Astrocyte (in vitro differentiated cells and primary cell): Measurements from ENCODE around the gene SHTN1. TPM values are rescaled to one million over a fixed set of nuclear protein-coding genes. Genes with fewer than 3 reads are reported as not detected.

Experiments used
- DNase-seq: peaks from one replicate; pipeline ENCODE4 v3.0.0-alpha.2; 2010; ENCODE audit warnings: low read depth
- FAIRE-seq: peaks from 2 replicates; lab custom pipeline; 2011; peaks lifted over from hg19 to GRCh38; lab: Jason Lieb, UNC
- H2AFZ ChIP-seq: 2 replicates; pipeline ENCODE4 v1.6.0; 2012; ENCODE audit warnings: low read depth, low read length, inconsistent platforms
- H3K27ac ChIP-seq: 2 replicates; pipeline ENCODE4 v1.5.1; 2011; ENCODE audit warnings: low read depth, low read length, inconsistent platforms
- H3K27me3 ChIP-seq: 2 replicates; pipeline ENCODE4 v1.6.0; 2011; ENCODE audit warnings: low read length, inconsistent platforms; ENCODE audit not compliant: insufficient read depth
- H3K36me3 ChIP-seq: 2 replicates; pipeline ENCODE4 v1.5.1; 2011; ENCODE audit warnings: low read length, inconsistent platforms; ENCODE audit not compliant: insufficient read depth
- H3K4me1 ChIP-seq: 2 replicates; pipeline ENCODE4 v1.5.1; 2011; ENCODE audit warnings: low read length, inconsistent platforms; ENCODE audit not compliant: insufficient read depth
- H3K4me2 ChIP-seq: 2 replicates; pipeline ENCODE4 v1.6.0; 2012; ENCODE audit warnings: low read length, inconsistent platforms
- H3K4me3 ChIP-seq: 2 replicates; pipeline ENCODE4 v1.5.1; 2011; ENCODE audit warnings: low read depth, mild to moderate bottlenecking, low read length, inconsistent platforms; ENCODE audit not compliant: insufficient read depth
- H3K79me2 ChIP-seq: 2 replicates; pipeline ENCODE4 v1.6.0; 2012; ENCODE audit warnings: mild to moderate bottlenecking, low read length, inconsistent platforms; ENCODE audit not compliant: insufficient read depth
- H3K9ac ChIP-seq: 2 replicates; pipeline ENCODE4 v1.6.0; 2012; ENCODE audit warnings: mild to moderate bottlenecking, low read length, inconsistent platforms
- H3K9me3 ChIP-seq: 2 replicates; pipeline ENCODE4 v1.5.1; 2012; ENCODE audit warnings: low read depth, mild to moderate bottlenecking, low read length, inconsistent platforms; ENCODE audit not compliant: insufficient read depth
- H4K20me1 ChIP-seq: 2 replicates; pipeline ENCODE4 v1.6.0; 2012; ENCODE audit warnings: low read length, inconsistent platforms; ENCODE audit not compliant: insufficient read depth
- H3K27ac Mint-ChIP-seq: one replicate; pipeline ENCODE4 v1.8.0; 2021; ENCODE audit warnings: mild to moderate bottlenecking, mixed read lengths; ENCODE audit not compliant: unreplicated experiment
- H3K27me3 Mint-ChIP-seq: one replicate; pipeline ENCODE4 v1.8.0; 2021; ENCODE audit warnings: low read depth, mixed read lengths; ENCODE audit not compliant: unreplicated experiment
- H3K36me3 Mint-ChIP-seq: one replicate; pipeline ENCODE4 v1.8.0; 2021; ENCODE audit warnings: low read depth, mixed read lengths; ENCODE audit not compliant: unreplicated experiment
- H3K4me1 Mint-ChIP-seq: one replicate; pipeline ENCODE4 v1.8.0; 2021; ENCODE audit warnings: low read depth, mixed read lengths; ENCODE audit not compliant: unreplicated experiment
- H3K4me3 Mint-ChIP-seq: one replicate; pipeline ENCODE4 v1.8.0; 2021; ENCODE audit warnings: mild to moderate bottlenecking, moderate library complexity, mixed read lengths; ENCODE audit not compliant: unreplicated experiment
- H3K9me3 Mint-ChIP-seq: one replicate; pipeline ENCODE4 v1.8.0; 2021; ENCODE audit warnings: mild to moderate bottlenecking, mixed read lengths; ENCODE audit not compliant: unreplicated experiment
- CTCF ChIP-seq: IDR thresholded peaks from 2 replicates; pipeline ENCODE4 v1.5.1; 2011; ENCODE audit warnings: low read depth, mild to moderate bottlenecking, inconsistent platforms, low read length, moderate library complexity; ENCODE audit not compliant: insufficient read depth
- EZH2 ChIP-seq: IDR thresholded peaks from 2 replicates; pipeline ENCODE4 v1.6.1; 2012; ENCODE audit warnings: mild to moderate bottlenecking, low read length, inconsistent platforms; ENCODE audit not compliant: insufficient read depth
- total RNA-seq: library from RNA; stranded (reverse); gene quantifications from 2 replicates; pipeline ENCODE4 v1.2.1, GENCODE V29; 2021

The SHTN1 gene
- total RNA-seq, 1 donor from 2014 or later: 32.7 TPM

- H3K9ac ChIP-seq: no peak overlapping the region
- H3K9me3 ChIP-seq: no peaks in the 10 kb centered on the region
- H3K4me1 Mint-ChIP-seq: peaks cover 5% of the 10 kb centered on the region
- H3K27me3 Mint-ChIP-seq: peaks cover 10% of the 10 kb centered on the region
- no peak overlapping the region for H3K4me3 ChIP-seq
- no peaks in the 10 kb centered on the region for H3K4me1 ChIP-seq
- peaks cover 4% of the 10 kb centered on the region for H3K36me3 Mint-ChIP-seq
- TF ChIP-seq CTCF (no peak), EZH2 (no peak)
- H2AFZ ChIP-seq: no peak overlapping the region
- peaks cover 8% of the 10 kb centered on the region for H3K27me3 ChIP-seq
- no peaks in the 10 kb centered on the region for H3K79me2 ChIP-seq
- H4K20me1 ChIP-seq: no peaks in the 10 kb centered on the region
- no peak overlapping the region for H3K4me3 Mint-ChIP-seq
- no peaks in the 10 kb centered on the region for H3K9me3 Mint-ChIP-seq
- H3K36me3 ChIP-seq: no peaks in the 10 kb centered on the region
- no peak overlapping the region for H3K27ac Mint-ChIP-seq
- no peak overlapping the region for H3K27ac ChIP-seq
- FAIRE-seq: no peak
- DNase-seq: no peak
- no peak overlapping the region for H3K4me2 ChIP-seq
These were observed 168.0 kb downstream of the SHTN1 start for GRCh38 chr10:116836902-116837523.

- Mint-ChIP-seq H3K36me3 (peaks cover 4% of the 10 kb centered on the region), H3K4me1 (peaks cover 5% of the 10 kb centered on the region), H3K27me3 (peaks cover 10% of the 10 kb centered on the region), H3K9me3 (no peaks in the 10 kb centered on the region), H3K27ac (no peak overlapping the region), H3K4me3 (no peak overlapping the region)
- Histone ChIP-seq H3K9me3 (no peaks in the 10 kb centered on the region), H2AFZ (peak overlapping the region; percentile 14), H3K9ac (no peak overlapping the region), H3K27ac (no peak overlapping the region), H3K4me1 (no peaks in the 10 kb centered on the region), H3K27me3 (peaks cover 8% of the 10 kb centered on the region), H3K4me2 (no peak overlapping the region), H3K4me3 (no peak overlapping the region), H3K79me2 (no peaks in the 10 kb centered on the region), H3K36me3 (no peaks in the 10 kb centered on the region), H4K20me1 (no peaks in the 10 kb centered on the region)
- FAIRE-seq: no peak
- TF ChIP-seq CTCF: no peak
- no peak for TF ChIP-seq EZH2
- no peak for DNase-seq
These were observed 168.9 kb downstream of the SHTN1 start for GRCh38 chr10:116836083-116836482.

GRCh38 chr10:116835658-116836057, 169.3 kb downstream of the SHTN1 start:
- no peak for DNase-seq
- Mint-ChIP-seq H3K4me1 (peaks cover 5% of the 10 kb centered on the region), H3K27me3 (peaks cover 10% of the 10 kb centered on the region), H3K36me3 (peaks cover 4% of the 10 kb centered on the region), H3K4me3 (no peak overlapping the region), H3K9me3 (no peaks in the 10 kb centered on the region), H3K27ac (no peak overlapping the region)
- Histone ChIP-seq H3K27ac (no peak overlapping the region), H3K4me1 (no peaks in the 10 kb centered on the region), H3K4me3 (no peak overlapping the region), H3K36me3 (no peaks in the 10 kb centered on the region), H2AFZ (no peak overlapping the region), H4K20me1 (no peaks in the 10 kb centered on the region), H3K4me2 (no peak overlapping the region), H3K79me2 (no peaks in the 10 kb centered on the region), H3K27me3 (peaks cover 8% of the 10 kb centered on the region), H3K9ac (no peak overlapping the region), H3K9me3 (no peaks in the 10 kb centered on the region)
- no peak for FAIRE-seq
- TF ChIP-seq EZH2 (no peak), CTCF (no peak)
